Muscle layer of duodenum (tissue), 2 donors: Measurements from ENCODE around the gene EPB41L1.

Experiments used
- H3K27ac ChIP-seq: one replicate; pipeline ENCODE4 v1.7.0; 2013; ENCODE audit warnings: mild to moderate bottlenecking, low read length
- H3K27me3 ChIP-seq: one replicate; pipeline ENCODE4 v1.7.0; 2013; ENCODE audit warnings: low read depth, mild to moderate bottlenecking, control low read depth, low read length
- H3K36me3 ChIP-seq, 2 donors: one replicate each; pipeline ENCODE4 v1.7.0; 2013; ENCODE audit warnings: low read length in 2 of 2, control low read depth in 1 of 2, mild to moderate bottlenecking in 1 of 2; ENCODE audit not compliant: insufficient read depth in 2 of 2, control insufficient read depth in 1 of 2
- H3K4me1 ChIP-seq, 2 donors: one replicate each; pipeline ENCODE4 v1.7.0; 2013; ENCODE audit warnings: low read length in 2 of 2, mild to moderate bottlenecking in 2 of 2, control low read depth in 1 of 2, moderate library complexity in 1 of 2; ENCODE audit not compliant: insufficient read depth in 2 of 2, control insufficient read depth in 1 of 2
- H3K4me3 ChIP-seq, 2 donors: one replicate each; pipeline ENCODE4 v1.7.0; 2013; ENCODE audit warnings: low read length in 2 of 2, low read depth in 1 of 2, mild to moderate bottlenecking in 1 of 2
- H3K9me3 ChIP-seq, 2 donors: one replicate each; pipeline ENCODE4 v1.7.0; 2013; ENCODE audit warnings: low read length in 2 of 2, control low read depth in 1 of 2, mild to moderate bottlenecking in 1 of 2; ENCODE audit not compliant: control insufficient read depth in 1 of 2
- donor health status: healthy.

The EPB41L1 gene

GRCh38 chr20:36234771-36235320, 80.3 kb downstream of the EPB41L1 start:
- Histone ChIP-seq H3K9me3 (no peaks in the 10 kb centered on the region), H3K4me3 (no peak overlapping the region), H3K27ac (no peak overlapping the region), H3K36me3 (peaks cover 6 to 10% of the 10 kb centered on the region in 2 donors), H3K4me1 (peaks cover 6 to 19% of the 10 kb centered on the region in 2 donors), H3K27me3 (no peaks in the 10 kb centered on the region)

GRCh38 chr20:36235892-36236785, 81.6 kb downstream of the EPB41L1 start, which contains the start of gene AAR2:
Gene AAR2, plus strand, starts transcription at chr20:36236478. Its CDS starts 3,391 bp downstream, at chr20:36239869.
- Histone ChIP-seq H3K36me3 (peaks cover 16 to 17% of the 10 kb centered on the region in 2 donors), H3K4me1 (peaks cover 6 to 19% of the 10 kb centered on the region in 2 donors), H3K27me3 (no peaks in the 10 kb centered on the region), H3K4me3 (peak within 1 kb of the TSS; percentile 78 to 95), H3K9me3 (no peaks in the 10 kb centered on the region), H3K27ac (peak within 1 kb of the TSS; percentile 56)

DNA sequence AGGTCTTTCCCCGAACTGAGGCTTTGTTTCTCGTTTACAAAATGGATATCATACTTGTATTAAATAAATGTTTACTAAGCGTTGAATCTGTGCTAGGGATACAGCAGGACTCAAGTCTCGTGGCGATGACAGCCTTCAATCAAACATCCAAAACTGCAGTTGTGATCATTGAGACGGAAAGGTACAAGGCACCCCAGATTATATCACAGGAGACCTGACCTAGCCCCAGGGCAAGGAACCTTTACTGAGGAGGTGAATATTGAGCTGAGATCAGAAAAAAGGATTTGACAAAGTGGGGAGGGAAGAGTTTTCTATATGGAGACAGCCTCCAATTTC, 82.2 kb downstream of the EPB41L1 start:
- Histone ChIP-seq H3K4me1 (peaks cover 6 to 19% of the 10 kb centered on the region in 2 donors), H3K4me3 (peak overlapping the region; percentile 78 to 95), H3K9me3 (no peaks in the 10 kb centered on the region), H3K27me3 (no peaks in the 10 kb centered on the region), H3K36me3 (peaks cover 17 to 21% of the 10 kb centered on the region in 2 donors), H3K27ac (peak overlapping the region; percentile 56)

DNA sequence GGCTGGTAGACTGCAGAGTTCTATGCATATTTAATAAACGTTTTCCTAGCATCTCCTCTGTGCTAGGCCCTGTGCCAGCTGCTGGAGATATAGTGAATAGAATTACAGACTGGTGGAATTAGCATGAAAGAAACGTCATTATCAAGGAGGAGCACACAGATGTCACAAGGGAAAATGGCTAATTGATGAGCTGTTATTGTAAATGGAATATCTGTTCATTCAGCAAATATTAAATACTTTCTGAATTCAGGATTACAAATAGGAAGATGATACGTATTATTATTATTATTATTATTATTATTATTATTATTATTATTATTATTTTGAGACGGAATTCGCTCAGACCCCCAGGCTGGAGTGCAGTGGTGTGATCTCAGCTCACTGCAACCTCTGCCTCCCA, 82.9 kb downstream of the EPB41L1 start:
- Histone ChIP-seq H3K4me1 (peaks cover 6 to 19% of the 10 kb centered on the region in 2 donors), H3K27ac (peak overlapping the region; percentile 56), H3K27me3 (no peaks in the 10 kb centered on the region), H3K36me3 (peaks cover 17 to 21% of the 10 kb centered on the region in 2 donors), H3K9me3 (no peaks in the 10 kb centered on the region), H3K4me3 (peak overlapping the region; percentile 78 to 95)

- H3K36me3 ChIP-seq: peaks cover 17 to 26% of the 10 kb centered on the region in 2 donors
- H3K4me3 ChIP-seq: no peak overlapping the region
- H3K27ac ChIP-seq: no peak overlapping the region
- no peaks in the 10 kb centered on the region for H3K9me3 ChIP-seq
- no peaks in the 10 kb centered on the region for H3K27me3 ChIP-seq
- H3K4me1 ChIP-seq: peaks cover 6 to 19% of the 10 kb centered on the region in 2 donors
Observed at GRCh38 chr20:36238153-36238552, 83.6 kb downstream of the EPB41L1 start.

DNA sequence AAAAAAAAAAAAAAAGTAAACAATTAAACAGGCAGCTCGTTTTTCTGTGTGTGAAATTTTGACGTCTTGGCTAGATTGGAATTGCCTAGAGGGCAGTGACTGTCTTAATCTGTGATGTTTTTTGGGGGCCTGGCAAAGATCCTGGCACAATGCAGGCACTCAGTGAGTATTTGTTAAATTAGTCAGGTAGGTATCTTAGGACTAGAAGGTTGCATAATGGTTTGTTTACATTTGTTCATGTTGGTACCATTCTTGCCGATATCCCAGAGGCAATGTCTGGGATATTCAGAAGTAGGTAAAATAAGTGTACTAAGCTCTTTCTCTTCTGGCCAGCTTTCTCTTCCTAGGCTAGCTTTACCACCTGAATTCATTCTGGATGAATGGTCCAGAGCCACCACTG, 84.2 kb downstream of the EPB41L1 start:
- no peaks in the 10 kb centered on the region for H3K27me3 ChIP-seq
- H3K36me3 ChIP-seq: peaks cover 17 to 33% of the 10 kb centered on the region in 2 donors
- H3K4me1 ChIP-seq: peaks cover 6 to 19% of the 10 kb centered on the region in 2 donors
- H3K4me3 ChIP-seq: no peak overlapping the region
- no peaks in the 10 kb centered on the region for H3K9me3 ChIP-seq
- H3K27ac ChIP-seq: no peak overlapping the region

DNA sequence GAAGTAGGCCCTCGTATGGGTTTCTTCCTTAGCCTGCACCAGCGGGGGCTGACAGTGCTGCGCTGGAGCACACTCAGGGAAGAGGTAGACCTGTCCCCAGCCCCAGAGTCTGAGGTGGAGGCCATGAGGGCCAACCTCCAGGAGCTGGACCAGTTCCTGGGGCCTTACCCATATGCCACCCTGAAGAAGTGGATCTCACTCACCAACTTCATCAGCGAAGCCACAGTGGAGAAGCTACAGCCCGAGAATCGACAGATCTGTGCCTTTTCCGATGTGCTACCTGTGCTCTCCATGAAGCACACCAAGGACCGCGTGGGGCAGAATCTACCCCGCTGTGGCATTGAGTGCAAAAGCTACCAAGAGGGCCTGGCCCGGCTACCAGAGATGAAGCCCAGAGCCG, 85.5 kb downstream of the EPB41L1 start:
- no peaks in the 10 kb centered on the region for H3K27me3 ChIP-seq
- peaks cover 27 to 46% of the 10 kb centered on the region in 2 donors for H3K36me3 ChIP-seq
- H3K9me3 ChIP-seq: no peaks in the 10 kb centered on the region
- peaks cover 6 to 19% of the 10 kb centered on the region in 2 donors for H3K4me1 ChIP-seq
- no peak overlapping the region for H3K4me3 ChIP-seq
- no peak overlapping the region for H3K27ac ChIP-seq

DNA sequence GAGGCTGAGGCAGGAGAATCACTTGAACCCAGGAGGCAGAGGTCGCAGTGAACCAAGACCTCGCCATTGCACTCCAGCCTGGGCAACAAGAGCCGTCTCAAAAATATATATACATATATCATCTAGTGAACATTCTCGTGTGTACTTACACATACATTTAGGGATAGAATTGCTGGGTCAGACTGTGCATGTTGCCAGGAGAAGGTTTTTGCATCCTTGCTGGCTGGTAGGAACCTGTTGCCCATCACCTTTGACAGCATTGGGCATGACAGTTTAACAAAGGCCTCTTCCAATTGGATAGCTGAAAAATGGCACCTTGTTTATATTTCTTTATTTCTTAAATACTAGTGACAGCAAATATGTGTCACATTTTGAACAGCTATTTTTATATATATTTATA, 87.1 kb downstream of the EPB41L1 start:
- no peak overlapping the region for H3K4me3 ChIP-seq
- H3K36me3 ChIP-seq: peaks cover 43 to 62% of the 10 kb centered on the region in 2 donors
- no peaks in the 10 kb centered on the region for H3K27me3 ChIP-seq
- no peak overlapping the region for H3K27ac ChIP-seq
- peaks cover 6 to 11% of the 10 kb centered on the region in 2 donors for H3K4me1 ChIP-seq
- no peaks in the 10 kb centered on the region for H3K9me3 ChIP-seq

DNA sequence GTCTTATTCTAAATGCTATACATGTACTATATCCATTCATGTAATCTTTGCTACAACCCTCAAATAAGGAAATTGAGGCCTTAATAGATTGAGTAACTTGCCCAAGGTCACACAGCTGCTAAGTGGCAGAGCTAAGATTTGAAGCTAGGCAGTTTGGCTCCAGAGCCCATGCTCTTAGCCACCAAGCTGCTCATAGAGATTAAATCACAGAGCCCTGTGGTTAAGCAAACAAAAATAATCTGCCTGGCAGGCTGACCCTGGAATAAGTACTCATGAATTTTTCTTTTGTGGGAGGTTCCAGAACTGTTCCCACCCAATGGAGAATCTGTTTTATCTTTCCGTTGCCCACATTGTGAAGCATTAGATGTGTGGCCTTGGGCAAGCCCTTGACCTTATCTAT, 89.2 kb downstream of the EPB41L1 start:
- no peaks in the 10 kb centered on the region for H3K4me1 ChIP-seq
- no peak overlapping the region for H3K27ac ChIP-seq
- H3K36me3 ChIP-seq: peaks cover 53 to 82% of the 10 kb centered on the region in 2 donors
- H3K9me3 ChIP-seq: no peaks in the 10 kb centered on the region
- no peaks in the 10 kb centered on the region for H3K27me3 ChIP-seq
- no peak overlapping the region for H3K4me3 ChIP-seq

DNA sequence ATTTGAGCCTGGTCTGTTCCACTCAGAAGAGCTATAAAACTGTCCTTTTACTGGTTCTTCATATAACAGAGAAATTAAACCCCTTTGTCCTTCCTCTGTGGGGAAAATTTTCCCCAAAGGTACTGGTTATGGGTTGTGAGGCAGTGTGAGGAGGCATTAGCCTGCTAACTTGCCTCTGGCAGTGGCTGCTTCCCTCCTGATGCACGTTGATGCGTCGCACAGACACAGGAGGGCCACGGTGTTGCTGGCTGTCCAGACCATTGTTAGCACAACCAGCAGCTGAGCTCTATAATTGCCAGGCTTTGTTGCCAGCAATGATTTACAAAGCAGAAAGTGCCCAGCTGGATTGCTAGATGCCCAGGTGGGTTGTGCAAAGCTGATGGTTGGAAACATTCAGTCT, 91.9 kb downstream of the EPB41L1 start:
- no peak overlapping the region for H3K4me3 ChIP-seq
- no peaks in the 10 kb centered on the region for H3K4me1 ChIP-seq
- H3K27me3 ChIP-seq: no peaks in the 10 kb centered on the region
- no peaks in the 10 kb centered on the region for H3K9me3 ChIP-seq
- no peak overlapping the region for H3K27ac ChIP-seq
- peaks cover 53 to 73% of the 10 kb centered on the region in 2 donors for H3K36me3 ChIP-seq

DNA sequence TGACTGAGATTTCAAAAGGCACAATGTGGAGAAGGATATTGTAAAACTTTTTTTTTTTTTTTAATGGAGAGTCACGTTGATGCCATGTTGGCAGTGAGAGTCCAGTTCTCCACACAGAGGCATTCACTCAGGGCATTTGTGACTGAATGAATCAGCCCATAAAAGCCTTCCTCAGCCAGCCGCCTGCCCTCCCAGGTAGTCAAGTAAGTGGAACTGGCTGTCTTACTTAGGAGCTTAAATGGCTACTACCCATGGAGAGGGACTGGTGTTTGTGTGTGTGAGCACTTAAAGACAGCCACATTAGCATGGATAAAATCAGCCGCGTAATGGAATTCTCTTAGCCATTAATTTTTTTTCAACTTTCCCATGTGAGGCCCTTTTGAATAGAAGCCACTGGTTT, 94.3 kb downstream of the EPB41L1 start:
- H3K9me3 ChIP-seq: no peaks in the 10 kb centered on the region
- H3K4me3 ChIP-seq: no peak overlapping the region
- H3K36me3 ChIP-seq: peaks cover 71 to 80% of the 10 kb centered on the region in 2 donors
- H3K27me3 ChIP-seq: no peaks in the 10 kb centered on the region
- H3K27ac ChIP-seq: no peak overlapping the region
- H3K4me1 ChIP-seq: no peaks in the 10 kb centered on the region
